Duodenal mucosa (tissue), 2 donors: ENCODE data around the gene CCDC91.

Experiments used
- H3K27ac ChIP-seq: one replicate; pipeline ENCODE4 v1.7.0; 2013; ENCODE audit warnings: low read depth, low read length
- H3K27me3 ChIP-seq, 2 donors: one replicate each; pipeline ENCODE4 v1.7.0; 2013; ENCODE audit warnings: low read length in 2 of 2, control low read depth in 1 of 2; ENCODE audit not compliant: insufficient read depth in 2 of 2, control insufficient read depth in 1 of 2
- H3K36me3 ChIP-seq, 2 donors: one replicate each; pipeline ENCODE4 v1.7.0; 2013; ENCODE audit warnings: low read length in 2 of 2, control low read depth in 1 of 2; ENCODE audit not compliant: insufficient read depth in 2 of 2, control insufficient read depth in 1 of 2
- H3K4me1 ChIP-seq, 2 donors: one replicate each; pipeline ENCODE4 v1.7.0; 2013; ENCODE audit warnings: low read length in 2 of 2, control low read depth in 1 of 2; ENCODE audit not compliant: insufficient read depth in 2 of 2, control insufficient read depth in 1 of 2
- H3K4me3 ChIP-seq, 2 donors: one replicate each; pipeline ENCODE4 v1.7.0; 2013; ENCODE audit warnings: low read length in 2 of 2, low read depth in 1 of 2
- H3K9ac ChIP-seq, 2 donors: one replicate each; pipeline ENCODE4 v1.7.0; 2013; ENCODE audit warnings: low read length in 2 of 2, low read depth in 1 of 2
- H3K9me3 ChIP-seq, 2 donors: one replicate each; pipeline ENCODE4 v1.7.0; 2013; ENCODE audit warnings: low read length in 2 of 2, control low read depth in 1 of 2; ENCODE audit not compliant: control insufficient read depth in 1 of 2

Gene CCDC91

DNA sequence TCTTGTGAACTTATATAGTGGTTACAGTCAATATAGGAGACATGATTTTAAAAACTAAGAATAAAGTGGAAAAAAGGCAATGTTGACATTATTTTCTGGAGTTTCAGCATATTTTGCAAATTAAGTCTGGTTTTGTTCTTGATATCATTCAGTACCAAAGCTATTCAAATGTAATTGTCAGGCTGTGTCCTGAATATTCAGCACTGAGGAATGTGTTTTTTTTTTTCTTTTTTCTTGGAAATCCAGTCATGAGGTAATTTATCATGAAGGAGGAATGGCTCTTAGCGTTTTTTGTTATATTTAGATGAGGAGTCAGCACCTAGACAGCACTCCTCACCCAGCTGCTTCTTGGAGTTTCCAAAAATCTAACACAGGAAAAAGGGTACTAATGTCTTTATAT, 225.5 kb downstream of the CCDC91 start:
- H3K36me3 ChIP-seq, result no peaks in the 10 kb centered on the region
- H3K9me3 ChIP-seq, result no peaks in the 10 kb centered on the region
- no peaks in the 10 kb centered on the region for H3K4me1 ChIP-seq
- no peak overlapping the region for H3K9ac ChIP-seq
- no peak overlapping the region for H3K27ac ChIP-seq
- H3K27me3 ChIP-seq, result no peaks in the 10 kb centered on the region
- H3K4me3 ChIP-seq, result no peak overlapping the region

DNA sequence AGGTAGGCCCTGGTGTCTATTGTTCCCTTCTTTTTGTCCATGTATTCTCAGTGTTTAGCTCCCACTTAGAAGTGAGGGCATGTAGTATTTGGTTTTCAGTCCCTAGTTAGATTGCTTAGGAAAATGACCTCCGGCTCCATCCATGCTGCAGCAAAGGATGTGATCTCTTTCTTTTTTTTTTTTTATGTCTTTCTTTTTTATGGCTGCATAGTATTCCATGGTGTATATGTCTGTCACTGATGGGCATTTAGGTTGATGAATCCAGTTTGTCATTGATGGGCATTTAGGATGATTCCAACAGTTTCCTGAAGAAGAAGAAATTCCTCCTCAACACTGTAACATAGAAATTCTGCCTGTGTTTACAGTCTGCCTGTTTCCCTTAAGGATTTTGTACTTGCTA, 231.1 kb downstream of the CCDC91 start:
- Histone ChIP-seq H3K27ac (no peak overlapping the region), H3K36me3 (no peaks in the 10 kb centered on the region), H3K9ac (no peak overlapping the region), H3K9me3 (peaks cover 0 to 3% of the 10 kb centered on the region in 2 donors), H3K4me3 (no peak overlapping the region), H3K27me3 (no peaks in the 10 kb centered on the region), H3K4me1 (peaks cover 4 to 11% of the 10 kb centered on the region in 2 donors)

DNA sequence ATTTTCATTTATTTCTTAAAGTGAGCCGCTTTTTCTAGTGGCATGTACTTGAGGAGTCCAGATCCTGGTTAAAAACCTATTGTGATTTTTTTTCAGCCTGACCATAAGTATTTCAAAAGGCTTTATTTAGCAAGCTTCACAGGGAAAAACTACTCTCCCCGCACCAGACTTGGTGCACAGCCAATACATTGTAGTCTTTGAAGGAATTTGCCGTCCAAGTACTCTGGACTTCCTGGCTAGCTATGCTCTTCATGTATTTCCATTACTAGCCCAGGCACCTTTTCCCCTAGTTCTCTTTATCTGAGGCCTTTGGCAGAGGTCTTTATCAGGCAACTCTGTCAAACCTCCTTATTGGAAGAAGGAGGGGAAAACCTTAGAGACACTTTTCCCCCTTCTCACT, 234.7 kb downstream of the CCDC91 start:
- no peaks in the 10 kb centered on the region for H3K27me3 ChIP-seq
- no peak overlapping the region for H3K9ac ChIP-seq
- H3K9me3 ChIP-seq, result peaks cover 0 to 3% of the 10 kb centered on the region in 2 donors
- no peaks in the 10 kb centered on the region for H3K36me3 ChIP-seq
- no peak overlapping the region for H3K27ac ChIP-seq
- peaks cover 4 to 11% of the 10 kb centered on the region in 2 donors for H3K4me1 ChIP-seq
- H3K4me3 ChIP-seq, result peak overlapping the region in 1 of 2 donors; percentile 42

DNA sequence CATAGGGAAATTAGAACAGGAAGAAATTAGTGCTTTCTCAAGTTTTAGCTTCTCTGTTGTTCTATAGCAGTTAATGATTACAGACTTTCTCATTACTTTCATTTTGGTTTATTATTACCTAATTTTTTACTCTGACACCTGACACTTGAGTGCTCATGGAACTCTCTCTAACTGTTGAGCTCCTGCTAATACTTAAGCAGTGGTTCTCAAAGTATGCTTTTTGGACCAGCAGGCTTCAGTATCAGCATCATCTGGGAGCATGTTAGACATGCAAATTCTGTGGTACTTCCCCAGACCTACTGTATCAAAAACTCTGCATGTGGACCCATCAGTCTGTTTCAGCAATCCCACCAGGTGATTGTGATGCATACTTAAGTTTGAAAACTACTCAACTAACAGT, 235.3 kb downstream of the CCDC91 start:
- Histone ChIP-seq H3K27ac (no peak overlapping the region), H3K36me3 (no peaks in the 10 kb centered on the region), H3K4me3 (peak overlapping the region in 1 of 2 donors; percentile 42)

DNA sequence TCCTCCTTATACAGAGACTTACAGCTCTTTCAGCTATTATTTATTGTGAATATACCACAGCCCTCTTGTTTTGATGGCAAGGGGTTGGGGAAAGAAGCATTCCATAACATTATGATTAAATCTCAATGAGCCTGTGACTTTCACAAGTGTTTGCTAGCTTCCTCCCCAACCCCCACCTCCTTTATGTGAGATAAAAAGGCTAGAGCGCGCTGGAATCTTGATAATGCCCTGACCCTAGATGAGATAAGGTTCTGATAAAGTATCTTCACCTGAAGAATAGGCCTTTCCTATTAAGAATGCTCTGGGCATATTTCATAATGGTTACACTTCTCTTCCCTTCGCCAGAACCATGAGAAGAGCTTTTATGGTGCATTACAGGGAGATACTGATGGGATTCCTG, 236.8 kb downstream of the CCDC91 start:
- no peaks in the 10 kb centered on the region for H3K27me3 ChIP-seq
- no peaks in the 10 kb centered on the region for H3K36me3 ChIP-seq
- H3K4me1 ChIP-seq, result peaks cover 4 to 11% of the 10 kb centered on the region in 2 donors
- no peak overlapping the region for H3K4me3 ChIP-seq
- no peak overlapping the region for H3K9ac ChIP-seq
- H3K27ac ChIP-seq, result no peak overlapping the region
- H3K9me3 ChIP-seq, result no peaks in the 10 kb centered on the region

More for the DNA sequence above, 235.3 kb downstream of the CCDC91 start:
- Histone ChIP-seq H3K9me3 (peaks cover 0 to 3% of the 10 kb centered on the region in 2 donors), H3K4me1 (peaks cover 4 to 11% of the 10 kb centered on the region in 2 donors), H3K9ac (no peak overlapping the region), H3K27me3 (no peaks in the 10 kb centered on the region)

DNA sequence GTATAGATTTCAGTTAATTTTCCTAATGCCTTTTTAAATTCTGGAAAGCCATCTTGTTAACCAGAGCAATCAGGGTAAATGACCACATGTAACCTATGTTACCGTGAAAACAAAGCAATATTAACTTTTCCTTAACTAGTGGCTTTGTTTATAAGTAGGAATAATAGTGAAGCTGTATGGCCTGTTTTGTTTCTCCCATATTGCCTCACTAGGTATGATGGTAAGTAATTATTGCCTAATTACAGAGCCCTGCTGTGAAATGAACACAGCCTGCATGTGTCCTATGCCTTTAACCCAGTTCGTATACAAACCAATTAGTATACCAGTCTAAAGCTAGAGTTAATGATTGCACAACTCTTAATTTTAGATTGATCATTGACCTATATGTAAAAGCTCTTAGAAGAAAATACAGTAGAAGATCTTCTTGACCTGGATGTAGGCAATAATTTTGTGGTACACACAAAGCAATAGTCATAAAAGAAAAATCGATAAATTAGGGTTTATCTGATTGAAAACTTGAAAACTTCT, 249.9 kb downstream of the CCDC91 start:
- H3K36me3 ChIP-seq, result no peaks in the 10 kb centered on the region
- no peak overlapping the region for H3K27ac ChIP-seq
- H3K4me1 ChIP-seq, result no peaks in the 10 kb centered on the region
- no peaks in the 10 kb centered on the region for H3K27me3 ChIP-seq
- H3K9me3 ChIP-seq, result no peaks in the 10 kb centered on the region
- no peak overlapping the region for H3K9ac ChIP-seq
- no peak overlapping the region for H3K4me3 ChIP-seq

DNA sequence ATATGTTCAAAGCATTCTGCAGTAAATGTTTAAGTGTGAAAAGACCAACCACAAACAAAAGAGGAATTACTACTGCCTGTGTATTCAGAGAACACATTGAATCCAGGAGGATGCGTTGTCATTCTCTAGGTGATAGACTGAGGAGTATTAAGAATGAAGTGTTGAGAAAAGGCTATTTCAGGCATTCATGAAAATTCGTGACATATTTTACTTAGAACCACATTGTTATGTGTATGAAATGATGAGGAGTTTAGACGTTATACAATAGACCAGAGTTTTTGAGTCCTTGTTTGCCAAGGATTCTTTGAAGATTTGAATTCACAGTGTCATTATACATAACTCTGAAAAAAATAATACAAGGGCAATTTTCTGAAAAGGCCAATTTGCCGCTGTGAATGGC, 251.8 kb downstream of the CCDC91 start:
- no peaks in the 10 kb centered on the region for H3K27me3 ChIP-seq
- no peak overlapping the region for H3K27ac ChIP-seq
- no peak overlapping the region for H3K9ac ChIP-seq
- H3K4me3 ChIP-seq, result no peak overlapping the region
- H3K9me3 ChIP-seq, result no peaks in the 10 kb centered on the region
- no peaks in the 10 kb centered on the region for H3K36me3 ChIP-seq
- H3K4me1 ChIP-seq, result no peaks in the 10 kb centered on the region

DNA sequence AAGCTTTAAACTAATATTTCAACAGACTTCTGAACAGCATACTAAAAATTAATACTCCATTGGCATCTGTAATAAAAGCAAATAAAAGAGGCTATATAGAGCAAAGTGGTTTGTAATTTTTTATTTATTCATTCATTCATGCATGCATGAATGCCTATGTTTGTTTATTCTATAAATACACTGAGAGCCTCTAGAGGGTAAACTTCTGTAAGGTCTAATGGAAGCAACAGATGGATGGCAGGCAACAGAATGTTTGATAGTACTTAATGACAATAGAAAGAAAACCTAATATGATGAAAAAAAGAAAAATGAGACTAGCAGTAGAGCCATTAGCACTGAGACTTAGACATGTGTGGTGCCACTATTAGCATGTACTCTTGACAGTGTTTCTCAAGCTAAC, 253.1 kb downstream of the CCDC91 start:
- no peaks in the 10 kb centered on the region for H3K9me3 ChIP-seq
- H3K9ac ChIP-seq, result no peak overlapping the region
- H3K27me3 ChIP-seq, result no peaks in the 10 kb centered on the region
- H3K27ac ChIP-seq, result no peak overlapping the region
- no peaks in the 10 kb centered on the region for H3K36me3 ChIP-seq
- no peaks in the 10 kb centered on the region for H3K4me1 ChIP-seq
- no peak overlapping the region for H3K4me3 ChIP-seq

DNA sequence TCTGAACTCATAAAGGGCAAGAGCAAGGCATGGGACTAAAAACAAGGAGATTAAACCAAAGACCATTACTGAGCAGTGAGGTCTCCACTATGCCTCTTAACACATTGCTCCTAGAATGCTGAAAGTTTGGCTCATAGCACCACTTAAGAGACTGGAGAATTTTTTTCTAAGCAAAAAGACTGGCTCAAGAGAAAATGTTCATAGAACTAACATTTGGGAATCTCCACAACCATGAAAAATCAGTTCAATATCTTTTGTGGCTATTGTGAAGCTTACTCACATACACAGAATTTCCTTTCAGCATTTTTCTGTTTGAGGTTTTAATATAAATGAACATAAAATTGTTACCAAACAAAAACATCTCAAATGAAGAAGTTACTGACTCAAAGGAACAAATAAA, 255.8 kb downstream of the CCDC91 start:
- Histone ChIP-seq H3K9ac (no peak overlapping the region), H3K27ac (no peak overlapping the region), H3K27me3 (no peaks in the 10 kb centered on the region), H3K9me3 (no peaks in the 10 kb centered on the region), H3K4me3 (no peak overlapping the region), H3K36me3 (no peaks in the 10 kb centered on the region), H3K4me1 (no peaks in the 10 kb centered on the region)

DNA sequence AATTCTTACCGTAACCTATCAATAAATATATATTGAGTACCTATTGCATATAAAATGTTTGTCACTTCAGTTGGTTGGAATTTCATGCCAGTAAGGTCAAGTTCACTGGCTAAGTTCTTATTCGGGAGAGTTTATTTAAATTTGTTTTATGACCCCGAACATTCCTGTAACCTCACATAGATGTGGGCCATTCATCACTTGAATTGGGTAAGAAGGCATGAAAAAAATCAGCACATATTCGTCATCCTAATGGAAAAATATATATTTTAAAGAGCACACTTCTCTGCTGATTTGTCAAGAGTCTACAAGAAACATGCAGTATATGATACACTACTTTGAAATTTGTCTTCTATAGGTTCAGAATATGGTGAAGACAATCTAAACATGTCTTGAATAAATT, 263.4 kb downstream of the CCDC91 start:
- Histone ChIP-seq H3K9me3 (no peaks in the 10 kb centered on the region), H3K36me3 (no peaks in the 10 kb centered on the region), H3K27me3 (no peaks in the 10 kb centered on the region), H3K4me1 (no peaks in the 10 kb centered on the region), H3K4me3 (no peak overlapping the region), H3K9ac (no peak overlapping the region), H3K27ac (no peak overlapping the region)
